Fibroblast of lung (primary cell): ENCODE measurements around the gene EPS15. TPM values are rescaled to one million over a fixed set of nuclear protein-coding genes. Genes with fewer than 3 reads are reported as not detected.

ENCODE experiments used
- DNase-seq, 2 donors: peaks; one replicate each; pipeline versions ENCODE4 v3.0.0 to v3.0.0-alpha.2; 2010; ENCODE audit warnings: low read depth in 2 of 2
- H2AFZ ChIP-seq: 2 replicates; pipeline ENCODE4 v1.5.1; 2012; ENCODE audit warnings: low read length, control low read depth, inconsistent platforms
- H3K27ac ChIP-seq: 2 replicates; pipeline ENCODE4 v1.5.1; 2011; ENCODE audit warnings: low read length, control low read depth; ENCODE audit not compliant: insufficient read depth
- H3K27me3 ChIP-seq: 2 replicates; pipeline ENCODE4 v1.5.1; 2011; ENCODE audit warnings: mild to moderate bottlenecking, low read length; ENCODE audit not compliant: control insufficient read depth, insufficient read depth
- H3K36me3 ChIP-seq: 2 replicates; pipeline ENCODE4 v1.5.1; 2011; ENCODE audit warnings: low read length; ENCODE audit not compliant: control insufficient read depth, insufficient read depth
- H3K4me1 ChIP-seq: 2 replicates; pipeline ENCODE4 v1.5.1; 2011; ENCODE audit warnings: low read length; ENCODE audit not compliant: control insufficient read depth, insufficient read depth; ENCODE audit errors: extremely low read depth
- H3K4me2 ChIP-seq: 2 replicates; pipeline ENCODE4 v1.5.1; 2011; ENCODE audit warnings: low read length, control low read depth; ENCODE audit not compliant: insufficient read depth; ENCODE audit errors: extremely low read depth
- H3K4me3 ChIP-seq, 4 experiments: fragments of 200-600 bp in 1 of 4; sonication (generic) in 1 of 4; replicated peaks in 1 of 4; 2 replicates each; pipeline ENCODE4 v1.5.1; 2011 to 2016; ENCODE audit warnings: low read length in 4 of 4, low read depth in 3 of 4, mild to moderate bottlenecking in 3 of 4, control low read depth in 2 of 4, inconsistent platforms in 1 of 4, mixed read lengths in 1 of 4; ENCODE audit not compliant: insufficient read depth in 1 of 4; ENCODE audit errors: control extremely low read depth in 1 of 4
- H3K79me2 ChIP-seq: 2 replicates; pipeline ENCODE4 v1.5.1; 2012; ENCODE audit warnings: mild to moderate bottlenecking, low read length, inconsistent platforms; ENCODE audit not compliant: control insufficient read depth, insufficient read depth
- H3K9ac ChIP-seq: 2 replicates; pipeline ENCODE4 v1.5.1; 2011; ENCODE audit warnings: mild to moderate bottlenecking, low read length, control low read depth; ENCODE audit not compliant: insufficient read depth
- H3K9me3 ChIP-seq: 2 replicates; pipeline ENCODE4 v1.5.1; 2012; ENCODE audit warnings: low read depth, low read length; ENCODE audit not compliant: control insufficient read depth, insufficient read depth
- H4K20me1 ChIP-seq: 2 replicates; pipeline ENCODE4 v1.5.1; 2011; ENCODE audit warnings: low read length; ENCODE audit not compliant: control insufficient read depth, insufficient read depth; ENCODE audit errors: extremely low read depth
- EZH2 ChIP-seq: IDR thresholded peaks from 2 replicates; pipeline ENCODE4 v1.5.1; 2012; ENCODE audit warnings: low read length, control low read depth, mild to moderate bottlenecking; ENCODE audit errors: missing control alignments
- polyA plus RNA-seq, 2 donors: library from polyadenylated mRNA; depleted of rRNA in 1 of 2; stranded (reverse) in 1 of 2; unstranded in 1 of 2; fragments of >200 nt; gene quantifications; 2 replicates each; pipeline ENCODE4 v1.2.1, GENCODE V29; 2011 to 2012; ENCODE audit warnings: missing spikeins in 1 of 2
- total RNA-seq: library from RNA; depleted of rRNA; stranded (reverse); fragments of >200 nt; gene quantifications from 2 replicates; pipeline ENCODE4 v1.2.1, GENCODE V29; 2014
- TF ChIP-seq, protein P1 (sequence below), 2 donors: IDR thresholded peaks in 1 of 2; conservative IDR thresholded peaks in 1 of 2; 1 replicate in 1 of 2; 2 replicates in 1 of 2; pipeline ENCODE4 v1.5.1; 2011 to 2012; ENCODE audit warnings: low read length in 2 of 2, control low read depth in 1 of 2, inconsistent platforms in 1 of 2, low read depth in 1 of 2, mild to moderate bottlenecking in 1 of 2

EPS15 gene
- total and polyA plus RNA-seq, 2 donors (not counting 1 experiment from before 2014, with no cell fraction given) = 67.7 to 75.5 TPM

DNA sequence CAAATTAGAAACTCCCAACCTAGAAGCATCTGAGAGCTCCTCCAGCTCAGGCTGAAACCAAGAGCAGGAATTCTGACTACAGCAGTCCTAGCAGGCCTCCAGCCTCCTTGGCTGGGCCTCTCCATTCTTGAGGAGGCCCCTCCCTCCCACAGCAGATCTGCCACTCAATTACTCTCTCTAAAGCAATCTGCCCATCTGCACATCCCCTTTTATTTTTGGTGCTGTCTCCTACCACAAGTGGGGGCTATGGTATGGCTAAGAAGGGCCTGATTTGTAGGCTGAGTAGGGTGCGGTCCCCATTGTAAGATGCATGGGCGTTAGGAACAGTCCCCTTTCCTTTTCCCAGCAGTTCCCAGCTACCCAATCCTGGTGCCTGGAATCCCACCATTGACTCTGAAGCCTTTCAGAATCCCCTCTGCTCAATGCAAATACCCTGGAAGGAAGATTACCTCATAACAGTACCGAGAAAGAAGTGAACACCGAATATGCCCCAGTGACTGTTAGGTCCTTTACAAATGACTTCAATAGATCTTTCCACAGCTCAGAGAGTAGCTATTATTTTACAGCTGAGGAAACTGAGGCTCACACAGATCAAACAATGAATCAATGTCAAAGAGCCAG, 177.1 kb downstream of the EPS15 start:
- no peaks in the 10 kb centered on the region for H3K4me1 ChIP-seq
- H3K27me3 ChIP-seq = peaks cover 39% of the 10 kb centered on the region
- H3K27ac ChIP-seq = no peak overlapping the region
- no peak overlapping the region for H2AFZ ChIP-seq
- H3K9ac ChIP-seq = no peak overlapping the region
- no peak for DNase-seq
- no peak overlapping the region for H3K4me2 ChIP-seq
- no peaks in the 10 kb centered on the region for H3K9me3 ChIP-seq
- H4K20me1 ChIP-seq = no peaks in the 10 kb centered on the region
- no peak for TF ChIP-seq EZH2
- TF ChIP-seq, protein P1, sequence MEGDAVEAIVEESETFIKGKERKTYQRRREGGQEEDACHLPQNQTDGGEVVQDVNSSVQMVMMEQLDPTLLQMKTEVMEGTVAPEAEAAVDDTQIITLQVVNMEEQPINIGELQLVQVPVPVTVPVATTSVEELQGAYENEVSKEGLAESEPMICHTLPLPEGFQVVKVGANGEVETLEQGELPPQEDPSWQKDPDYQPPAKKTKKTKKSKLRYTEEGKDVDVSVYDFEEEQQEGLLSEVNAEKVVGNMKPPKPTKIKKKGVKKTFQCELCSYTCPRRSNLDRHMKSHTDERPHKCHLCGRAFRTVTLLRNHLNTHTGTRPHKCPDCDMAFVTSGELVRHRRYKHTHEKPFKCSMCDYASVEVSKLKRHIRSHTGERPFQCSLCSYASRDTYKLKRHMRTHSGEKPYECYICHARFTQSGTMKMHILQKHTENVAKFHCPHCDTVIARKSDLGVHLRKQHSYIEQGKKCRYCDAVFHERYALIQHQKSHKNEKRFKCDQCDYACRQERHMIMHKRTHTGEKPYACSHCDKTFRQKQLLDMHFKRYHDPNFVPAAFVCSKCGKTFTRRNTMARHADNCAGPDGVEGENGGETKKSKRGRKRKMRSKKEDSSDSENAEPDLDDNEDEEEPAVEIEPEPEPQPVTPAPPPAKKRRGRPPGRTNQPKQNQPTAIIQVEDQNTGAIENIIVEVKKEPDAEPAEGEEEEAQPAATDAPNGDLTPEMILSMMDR (conservative IDR thresholded peaks at IDR 0.05 in 1 of 2, IDR thresholded peaks at IDR 0.05 in 1 of 2; ENCODE audit: low read depth in 1 of 2, low read length in 2 of 2) = peak in 1 of 2 donors; percentile 11
- H3K36me3 ChIP-seq = no peaks in the 10 kb centered on the region
- H3K79me2 ChIP-seq = no peaks in the 10 kb centered on the region
- no peak overlapping the region for H3K4me3 ChIP-seq

DNA sequence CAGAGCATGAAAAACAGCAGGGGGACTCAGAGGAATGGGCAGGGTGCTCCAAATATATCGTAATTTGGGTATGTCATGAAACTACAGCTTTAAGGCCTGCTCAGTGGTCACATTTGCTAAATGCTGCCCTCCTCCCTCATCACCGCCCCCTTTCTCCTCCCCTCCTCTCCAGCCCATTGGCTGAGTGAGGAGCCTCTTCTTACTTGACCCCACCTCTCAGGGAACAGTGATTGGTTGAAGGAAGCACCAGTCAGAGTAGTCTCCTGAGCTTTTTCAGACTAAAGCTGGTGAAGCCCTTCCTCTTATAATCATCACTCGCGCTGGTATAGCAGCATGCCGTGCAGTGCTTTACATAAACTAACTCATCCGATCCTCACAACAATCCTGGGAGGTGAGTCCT, 178.7 kb downstream of the EPS15 start:
- no peak overlapping the region for H3K4me3 ChIP-seq
- no peak overlapping the region for H3K4me2 ChIP-seq
- peaks cover 30% of the 10 kb centered on the region for H3K27me3 ChIP-seq
- H2AFZ ChIP-seq = no peak overlapping the region
- DNase-seq = no peak
- H3K27ac ChIP-seq = no peak overlapping the region
- no peaks in the 10 kb centered on the region for H3K9me3 ChIP-seq
- no peaks in the 10 kb centered on the region for H3K4me1 ChIP-seq
- no peak overlapping the region for H3K9ac ChIP-seq
- H3K36me3 ChIP-seq = no peaks in the 10 kb centered on the region
- no peaks in the 10 kb centered on the region for H4K20me1 ChIP-seq
- H3K79me2 ChIP-seq = no peaks in the 10 kb centered on the region
- TF ChIP-seq, protein P1 (conservative IDR thresholded peaks at IDR 0.05 in 1 of 2, IDR thresholded peaks at IDR 0.05 in 1 of 2; ENCODE audit: low read depth in 1 of 2, low read length in 2 of 2) = no peak
- TF ChIP-seq EZH2 = no peak

DNA sequence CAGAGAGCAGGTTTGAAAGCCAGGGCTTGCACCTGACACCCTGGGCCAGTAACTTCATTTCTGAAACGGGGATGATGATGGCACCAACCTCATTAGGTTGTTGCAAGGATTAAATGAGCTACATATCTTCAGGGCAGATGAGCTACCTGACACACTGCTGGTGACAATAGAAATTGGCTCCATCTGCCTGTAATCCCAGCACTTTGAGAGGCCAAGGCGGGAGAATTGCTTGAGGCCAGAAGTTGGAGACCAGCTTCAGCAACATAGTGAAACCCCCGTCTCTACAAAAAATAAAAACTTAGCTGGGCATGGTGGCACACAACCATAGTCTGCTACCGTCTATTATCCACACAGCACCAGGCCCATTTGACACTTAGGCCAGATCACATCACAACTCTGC, 182.4 kb downstream of the EPS15 start:
- Histone ChIP-seq H3K27ac (no peak overlapping the region), H3K4me2 (no peak overlapping the region), H3K4me1 (no peaks in the 10 kb centered on the region), H3K4me3 (no peak overlapping the region), H3K79me2 (no peaks in the 10 kb centered on the region), H3K9ac (no peak overlapping the region), H3K27me3 (peaks cover 2% of the 10 kb centered on the region), H4K20me1 (no peaks in the 10 kb centered on the region), H2AFZ (no peak overlapping the region), H3K36me3 (no peaks in the 10 kb centered on the region), H3K9me3 (no peaks in the 10 kb centered on the region)
- DNase-seq = no peak
- TF ChIP-seq, protein P1 (conservative IDR thresholded peaks at IDR 0.05 in 1 of 2, IDR thresholded peaks at IDR 0.05 in 1 of 2; ENCODE audit: low read depth in 1 of 2, low read length in 2 of 2) = no peak
- no peak for TF ChIP-seq EZH2
